Renal cortex interstitium (tissue), 15 donors: ENCODE results near the gene MLLT11. TPM values are rescaled to one million over a fixed set of nuclear protein-coding genes. Genes with fewer than 3 reads are reported as not detected.

Source experiments
- DNase-seq, 11 donors: peaks; one replicate each; pipeline ENCODE4 v3.0.0-alpha.2; 2013; ENCODE audit warnings: low read depth in 9 of 11, low spot score in 4 of 11; ENCODE audit errors: extremely low read depth in 1 of 11
- long read RNA-seq, 16 experiments: transcript quantifications; one replicate each; lab custom pipeline, GENCODE V29; 2026
- polyA plus RNA-seq, 3 donors: library from polyadenylated mRNA; unstranded; fragments of 120-200 nt; gene quantifications; one replicate each; pipeline ENCODE4 v1.2.1, GENCODE V29; 2013; ENCODE audit not compliant: insufficient read length in 3 of 3

MLLT11 gene
- polyA plus RNA-seq = 10 to 100 TPM; 22.6 to 26.7 (median 24.7) TPM
- long read RNA-seq, donor 1, full-length matches to known transcripts = 15 of 36 reads
- long read RNA-seq, donor 1, partial matches to known transcripts = 21 of 36 reads
- long read RNA-seq, donor 1, other reads (novel, unspliced or antisense) = 0 of 36 reads
- long read RNA-seq, donor 2, full-length matches to known transcripts = 27 of 27 reads
- long read RNA-seq, donor 2, partial matches to known transcripts = 0 of 27 reads
- long read RNA-seq, donor 2, other reads (novel, unspliced or antisense) = 0 of 27 reads
- long read RNA-seq, donor 3, full-length matches to known transcripts = 30 of 50 reads
- long read RNA-seq, donor 3, partial matches to known transcripts = 20 of 50 reads
- long read RNA-seq, donor 3, other reads (novel, unspliced or antisense) = 0 of 50 reads
- long read RNA-seq, donor 4, full-length matches to known transcripts = 28 of 28 reads
- long read RNA-seq, donor 4, partial matches to known transcripts = 0 of 28 reads
- long read RNA-seq, donor 4, other reads (novel, unspliced or antisense) = 0 of 28 reads
- long read RNA-seq, donor 5 = 0 reads
- long read RNA-seq, donor 6, full-length matches to known transcripts = 22 of 22 reads
- long read RNA-seq, donor 6, partial matches to known transcripts = 0 of 22 reads
- long read RNA-seq, donor 6, other reads (novel, unspliced or antisense) = 0 of 22 reads
- long read RNA-seq, donor 7, full-length matches to known transcripts = 25 of 25 reads
- long read RNA-seq, donor 7, partial matches to known transcripts = 0 of 25 reads
- long read RNA-seq, donor 7, other reads (novel, unspliced or antisense) = 0 of 25 reads
- long read RNA-seq, donor 8, full-length matches to known transcripts = 44 of 66 reads
- long read RNA-seq, donor 8, partial matches to known transcripts = 22 of 66 reads
- long read RNA-seq, donor 8, other reads (novel, unspliced or antisense) = 0 of 66 reads
- long read RNA-seq, donor 9, full-length matches to known transcripts = 30 of 30 reads
- long read RNA-seq, donor 9, partial matches to known transcripts = 0 of 30 reads
- long read RNA-seq, donor 9, other reads (novel, unspliced or antisense) = 0 of 30 reads
- long read RNA-seq, donor 10, full-length matches to known transcripts = 25 of 25 reads
- long read RNA-seq, donor 10, partial matches to known transcripts = 0 of 25 reads
- long read RNA-seq, donor 10, other reads (novel, unspliced or antisense) = 0 of 25 reads
- long read RNA-seq, donor 11, full-length matches to known transcripts = 20 of 20 reads
- long read RNA-seq, donor 11, partial matches to known transcripts = 0 of 20 reads
- long read RNA-seq, donor 11, other reads (novel, unspliced or antisense) = 0 of 20 reads
- long read RNA-seq, donor 12, full-length matches to known transcripts = 7 of 7 reads
- long read RNA-seq, donor 12, partial matches to known transcripts = 0 of 7 reads
- long read RNA-seq, donor 12, other reads (novel, unspliced or antisense) = 0 of 7 reads
- long read RNA-seq, donor 13, full-length matches to known transcripts = 52 of 97 reads
- long read RNA-seq, donor 13, partial matches to known transcripts = 45 of 97 reads
- long read RNA-seq, donor 13, other reads (novel, unspliced or antisense) = 0 of 97 reads
- long read RNA-seq, donor 14, full-length matches to known transcripts = 30 of 37 reads
- long read RNA-seq, donor 14, partial matches to known transcripts = 7 of 37 reads
- long read RNA-seq, donor 14, other reads (novel, unspliced or antisense) = 0 of 37 reads
- long read RNA-seq, donor 15, full-length matches to known transcripts = 14 of 14 reads
- long read RNA-seq, donor 15, partial matches to known transcripts = 0 of 14 reads
- long read RNA-seq, donor 15, other reads (novel, unspliced or antisense) = 0 of 14 reads
- long read RNA-seq, donor 16, full-length matches to known transcripts = 79 of 241 reads
- long read RNA-seq, donor 16, partial matches to known transcripts = 141 of 241 reads
- long read RNA-seq, donor 16, other reads (novel, unspliced or antisense) = 21 of 241 reads

GRCh38 chr1:151060007-151060656, at the start of gene MLLT11:
TSS of gene MLLT11 (plus strand) at chr1:151060397. CDS start at chr1:151067225, 6,828 bp downstream.
- DNase-seq = peak in 10 of 11 donors; percentile 63 to 89 (median 79)

- no peak for DNase-seq
Measured at GRCh38 chr1:151011154-151011850, 48.9 kb upstream of the MLLT11 start.

DNA sequence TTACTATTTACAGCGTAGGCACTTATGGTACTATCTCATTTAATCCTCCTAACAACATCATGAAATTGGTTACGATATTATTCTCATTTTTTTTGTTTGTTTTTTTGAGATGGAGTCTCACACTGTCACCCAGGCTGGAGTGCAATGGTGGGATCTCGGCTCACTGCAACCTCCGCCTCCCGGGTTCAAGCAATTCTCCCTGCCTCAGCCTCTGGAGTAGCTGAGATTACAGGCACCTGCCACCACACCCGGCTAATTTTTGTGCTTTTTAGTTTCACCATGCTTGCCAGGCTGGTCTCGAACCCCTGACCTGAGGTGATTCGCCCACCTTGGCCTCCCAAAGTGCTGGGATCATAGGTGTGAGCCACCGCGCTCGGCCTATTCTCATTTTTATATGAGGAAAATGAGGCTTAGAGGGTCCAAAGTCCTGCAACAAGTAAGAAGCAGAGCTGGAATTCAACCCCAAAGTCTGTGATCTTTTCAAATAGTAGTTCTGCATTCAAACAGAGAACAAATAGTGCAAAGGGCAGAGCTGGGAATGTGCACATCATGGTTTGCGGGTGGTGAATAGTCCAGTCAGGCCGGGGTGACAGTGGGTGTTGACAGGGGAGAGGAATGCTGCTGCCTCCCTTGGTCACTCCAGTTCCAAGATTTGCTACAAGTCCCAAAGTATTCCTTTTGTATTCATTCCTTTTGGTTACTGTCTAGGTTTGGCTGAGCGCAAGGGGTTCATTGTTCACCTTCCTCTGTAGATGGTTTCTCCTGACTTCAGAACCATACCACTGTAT, 47.3 kb upstream of the MLLT11 start:
- no peak for DNase-seq

- peak in 7 of 11 donors; percentile 45 to 85 (median 73) for DNase-seq
Measured at GRCh38 chr1:151013518-151013917, 46.7 kb upstream of the MLLT11 start.

DNA sequence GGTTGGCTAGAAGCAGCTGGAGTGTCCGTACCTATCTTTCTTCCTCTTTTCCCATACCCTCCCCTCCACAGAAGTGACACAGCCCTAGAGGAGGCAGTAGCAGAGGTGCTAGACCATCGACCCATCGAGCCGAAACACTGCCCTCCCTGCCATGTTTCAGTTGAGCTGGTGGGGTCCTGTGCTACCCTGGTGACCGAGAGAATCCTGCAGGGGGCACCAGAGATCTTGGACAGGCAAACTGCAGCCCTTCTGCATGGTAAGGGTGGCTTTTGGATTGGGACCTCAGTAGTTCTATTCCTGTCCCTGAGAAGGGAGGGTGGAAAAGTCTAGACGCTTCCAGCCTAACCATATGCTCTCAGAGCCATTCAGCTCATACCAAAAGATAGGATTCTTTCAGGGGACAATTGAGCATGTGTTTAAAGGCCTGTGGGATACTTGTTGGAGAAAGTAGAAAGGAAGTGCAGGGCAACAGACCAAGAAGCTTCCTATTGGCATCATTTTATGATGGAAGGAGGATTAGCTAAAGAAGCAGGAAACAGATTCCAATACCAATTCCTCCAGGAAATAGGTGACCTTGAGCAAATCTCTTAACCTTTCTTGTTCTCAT, 35.6 kb upstream of the MLLT11 start:
- DNase-seq = peak in 5 of 11 donors; percentile 51 to 71 (median 56)

GRCh38 chr1:151026460-151026859, 33.7 kb upstream of the MLLT11 start:
- no peak for DNase-seq

- DNase-seq = no peak
Measured at GRCh38 chr1:151032164-151032563, 28.0 kb upstream of the MLLT11 start.

GRCh38 chr1:151035167-151035566, 25.0 kb upstream of the MLLT11 start:
- DNase-seq = no peak

- DNase-seq = no peak
Measured at GRCh38 chr1:151036356-151036755, 23.8 kb upstream of the MLLT11 start, which contains the start of gene BNIPL. TSS of gene BNIPL (plus strand) at chr1:151036586. CDS start at chr1:151036726, 140 bp downstream.

DNA sequence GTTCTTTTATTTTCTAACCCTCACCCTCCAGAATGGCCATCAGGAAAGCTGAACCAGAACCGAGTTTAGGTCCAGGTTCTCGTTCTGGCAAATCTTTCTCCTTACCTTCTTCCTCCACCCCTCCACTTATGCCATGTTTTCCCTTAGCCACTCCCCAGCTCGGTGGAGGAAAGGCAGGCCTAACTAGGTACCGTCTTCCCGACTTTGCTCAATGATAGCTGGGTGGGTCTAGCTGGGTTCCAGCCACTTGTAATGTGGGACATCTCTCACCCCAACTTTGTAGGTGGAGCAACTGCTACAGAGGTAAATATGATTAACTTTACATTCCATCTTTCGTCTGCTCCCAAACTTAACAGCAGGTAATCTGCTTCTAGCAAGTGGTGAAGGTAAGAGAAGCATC, 23.2 kb upstream of the MLLT11 start:
- no peak for DNase-seq

DNA sequence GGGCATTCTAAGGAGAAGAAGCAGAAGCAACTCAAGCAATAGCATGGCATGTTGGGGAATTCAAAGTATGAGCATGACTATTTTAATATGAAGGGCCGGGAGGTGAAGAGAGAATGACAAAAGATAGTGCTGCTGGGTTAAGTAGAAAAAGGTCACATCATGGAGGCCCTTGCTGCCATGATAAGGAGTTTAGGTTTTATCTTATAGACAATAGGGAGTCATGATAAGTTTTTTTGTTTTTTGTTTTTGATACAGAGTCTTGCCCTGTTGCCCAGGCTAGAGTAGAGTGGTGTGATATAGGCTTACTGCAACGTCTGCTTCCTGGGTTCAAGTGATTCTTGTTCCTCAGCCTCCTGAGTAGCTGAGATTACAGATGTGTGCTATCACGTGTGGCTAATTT, 20.7 kb upstream of the MLLT11 start:
- no peak for DNase-seq

GRCh38 chr1:151043163-151043562, 17.0 kb upstream of the MLLT11 start:
- no peak for DNase-seq

- peak in 8 of 11 donors; percentile 67 to 76 (median 72) for DNase-seq
Measured at GRCh38 chr1:151047591-151047924, 12.6 kb upstream of the MLLT11 start, which contains the start of gene C1orf56. TSS of gene C1orf56 (plus strand) at chr1:151047751. CDS start at chr1:151047848, 97 bp downstream.

GRCh38 chr1:151047925-151048644, 12.1 kb upstream of the MLLT11 start:
- DNase-seq = peak in 7 of 11 donors; percentile 49 to 76 (median 67)

DNA sequence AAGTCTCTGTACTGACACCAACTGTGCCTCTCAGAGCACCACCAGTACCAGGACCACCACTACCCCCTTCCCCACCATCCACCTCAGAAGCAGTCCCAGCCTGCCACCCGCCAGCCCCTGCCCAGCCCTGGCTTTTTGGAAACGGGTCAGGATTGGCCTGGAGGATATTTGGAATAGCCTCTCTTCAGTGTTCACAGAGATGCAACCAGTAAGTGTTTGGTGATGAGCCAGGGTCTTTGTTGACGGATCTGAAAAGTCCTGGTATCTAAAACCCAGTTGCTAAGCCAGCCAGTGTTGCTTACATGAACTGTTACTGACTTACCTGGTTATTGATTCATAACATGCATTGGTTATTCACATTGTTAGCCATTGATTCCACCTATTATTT, 11.6 kb upstream of the MLLT11 start:
- DNase-seq = no peak
